Measurements from ENCODE around the gene UHRF2.
"Not testable (repeated sequence)": the region's sequence is repeated elsewhere in the genome, so short reads cannot be mapped to it uniquely, and the experiment has no call there.

Gene UHRF2

DNA sequence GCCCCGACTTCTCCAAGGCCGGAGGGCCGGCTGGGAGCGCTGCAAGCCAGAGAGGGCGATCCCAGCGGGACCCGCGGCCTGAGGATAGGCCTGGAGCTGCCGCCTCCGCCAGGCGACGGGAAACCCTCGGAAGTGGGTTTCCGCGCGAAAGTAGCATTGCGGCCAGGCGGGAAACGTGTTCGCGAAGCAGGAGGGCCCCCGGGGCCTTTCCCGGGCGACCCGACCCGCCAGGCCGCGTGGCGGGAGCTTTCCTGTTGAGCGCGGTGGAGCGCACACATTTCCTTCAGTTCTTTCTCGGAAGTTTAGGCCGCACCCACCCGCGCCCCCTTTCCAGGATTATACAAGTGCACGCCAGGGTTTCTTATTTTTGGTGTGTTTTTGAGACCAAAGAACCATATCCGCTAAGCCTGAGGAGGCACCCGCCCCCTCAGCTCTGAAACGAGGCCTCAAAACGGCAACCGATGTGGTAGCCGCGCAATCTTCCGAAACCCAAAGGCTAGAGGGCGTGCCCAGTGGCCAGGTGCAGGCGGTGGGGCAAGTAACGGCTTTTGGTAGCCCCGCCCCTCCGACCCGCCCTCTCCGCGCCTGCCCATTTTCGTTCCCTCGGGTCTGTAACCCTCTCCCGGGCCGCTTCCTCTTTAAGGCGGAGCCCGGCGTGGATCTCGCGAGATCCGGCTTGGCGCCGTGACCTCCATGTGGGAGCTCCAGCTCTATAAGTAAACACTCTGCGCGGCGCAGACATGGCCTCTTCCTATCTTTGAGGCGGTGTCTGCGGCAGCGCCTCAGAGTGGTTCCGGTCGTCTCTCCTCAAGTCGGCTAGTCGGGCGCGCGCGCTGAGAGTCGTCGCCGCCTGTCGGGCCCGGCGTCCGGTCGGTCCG, at the start of gene UHRF2:
UHRF2 (plus strand) TSS at position 713 of the 878 bp plus-strand sequence. CDS start 292 bp downstream, outside the sequence.
- DNase-seq, result peak; percentile 96

GRCh38 chr9:6367128-6367890, 45.7 kb upstream of the UHRF2 start:
- DNase-seq, result no peak

- no peak for DNase-seq
These were observed 44.2 kb upstream of the UHRF2 start for GRCh38 chr9:6368831-6369230.

- not testable (repeated sequence) for DNase-seq
These were observed 31.5 kb upstream of the UHRF2 start for GRCh38 chr9:6381477-6382012.

- no peak for DNase-seq
These were observed 30.3 kb upstream of the UHRF2 start for GRCh38 chr9:6382681-6383080.

DNA sequence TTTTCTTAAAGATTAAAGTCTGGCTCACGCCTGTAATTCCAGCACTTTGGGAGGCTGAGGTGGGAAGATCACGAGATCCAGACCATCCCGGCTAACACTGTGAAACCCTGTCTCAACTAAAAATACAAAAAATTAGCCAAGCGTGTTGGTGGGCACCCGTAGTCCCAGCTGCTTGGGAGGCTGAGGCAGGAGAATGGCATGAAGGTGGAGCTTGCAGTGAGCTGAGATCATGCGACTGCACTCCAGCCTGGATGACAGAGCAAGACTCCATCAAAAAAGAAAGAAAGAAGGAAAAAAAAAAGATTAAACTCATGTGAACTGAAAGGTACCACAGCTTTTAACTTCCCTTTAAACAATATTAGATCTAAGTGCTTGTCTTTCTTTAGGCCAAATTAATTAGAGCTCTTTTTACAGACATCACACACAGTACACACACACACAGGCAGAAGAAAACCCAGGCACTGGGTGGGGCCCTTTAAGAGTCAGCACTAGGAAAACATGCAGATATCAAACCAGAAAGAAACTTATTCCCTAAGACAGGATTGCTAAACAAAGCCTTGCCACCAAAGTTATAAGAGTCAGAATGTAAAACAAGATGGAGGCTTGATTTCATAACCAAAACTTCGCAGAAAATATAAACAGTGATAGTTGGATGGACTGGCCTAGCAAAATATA, 29.3 kb upstream of the UHRF2 start:
- no peak for DNase-seq

DNA sequence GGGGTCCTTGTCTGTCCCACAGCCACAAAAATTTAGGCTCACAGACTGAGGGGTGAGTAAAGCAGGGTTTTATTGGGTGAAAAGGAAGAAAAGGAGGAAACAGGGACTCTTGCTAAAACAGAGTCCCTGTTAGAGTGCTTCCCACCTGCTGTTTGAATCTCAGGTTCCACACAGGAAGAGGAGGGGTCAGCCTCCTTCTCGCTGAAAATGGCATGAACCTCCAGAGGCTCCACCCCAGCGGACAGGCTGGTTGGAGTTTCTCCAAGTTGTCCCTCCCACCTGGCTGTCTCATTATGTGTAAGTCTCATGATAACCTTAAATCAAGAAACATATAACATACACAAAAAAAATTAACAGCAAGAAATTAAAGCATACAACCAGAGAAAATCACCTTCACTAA, 28.3 kb upstream of the UHRF2 start:
- no peak for DNase-seq

DNA sequence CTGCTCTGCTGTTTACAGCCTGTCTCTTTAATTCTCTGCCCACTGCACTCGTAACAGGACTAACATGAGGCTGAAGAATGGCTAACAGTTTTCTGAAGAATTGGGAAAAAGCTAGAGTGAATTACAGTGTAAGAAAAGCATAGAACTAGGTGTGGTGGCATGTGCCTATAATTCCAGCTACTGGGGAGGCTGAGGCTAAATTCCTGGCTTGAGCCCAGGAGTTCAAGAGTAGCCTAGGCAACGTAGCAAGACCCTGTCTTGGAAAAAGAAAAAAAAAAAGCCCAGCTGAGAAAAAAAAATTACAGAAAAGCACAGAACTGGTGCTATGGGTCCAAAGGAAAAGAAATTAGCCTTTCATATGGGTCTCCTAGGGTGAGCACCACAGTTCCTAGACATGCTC, 13.9 kb upstream of the UHRF2 start:
- no peak for DNase-seq

- DNase-seq, result no peak
These were observed 7.6 kb upstream of the UHRF2 start for GRCh38 chr9:6405371-6405770.

DNA sequence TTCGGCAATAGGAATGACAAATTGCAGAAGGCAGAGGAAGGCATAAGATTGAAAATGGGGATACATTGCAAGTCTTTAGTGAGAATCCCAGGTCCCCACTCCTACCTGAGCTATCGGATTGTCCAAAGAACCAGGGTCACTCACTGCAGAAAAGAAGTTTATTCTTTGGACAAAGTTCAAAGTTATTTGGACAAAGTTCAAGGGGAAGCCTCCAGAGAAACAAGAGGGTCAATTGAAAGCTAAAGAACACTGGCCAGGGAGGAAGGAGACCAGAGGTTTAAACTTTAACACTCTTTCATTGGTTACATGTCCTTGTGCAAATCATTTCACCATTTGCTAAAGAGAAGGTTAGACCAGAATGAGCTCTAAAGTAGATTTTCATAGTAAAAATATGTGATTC, 5.2 kb upstream of the UHRF2 start:
- no peak for DNase-seq

DNA sequence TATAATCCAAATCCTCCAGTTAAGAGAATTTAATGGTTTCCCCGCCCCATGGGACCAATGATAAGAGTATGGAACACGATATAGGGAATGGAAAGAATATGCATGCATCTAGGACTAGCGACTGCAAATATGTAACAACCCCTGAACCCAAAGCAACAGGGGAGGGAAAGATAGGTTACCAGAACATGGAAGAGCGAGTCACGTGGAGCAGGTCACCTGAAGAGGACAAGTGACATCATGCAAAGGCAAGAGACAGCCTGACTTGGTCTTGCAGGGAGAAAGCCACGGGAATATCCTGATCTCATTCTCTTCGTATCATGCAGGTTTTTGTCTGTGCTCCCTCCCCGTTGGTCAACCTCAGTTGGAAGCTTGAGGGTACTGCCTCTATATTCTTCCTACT, 4.7 kb upstream of the UHRF2 start:
- DNase-seq, result no peak

- DNase-seq, result peak; percentile 16
These were observed 3.2 kb upstream of the UHRF2 start for GRCh38 chr9:6409811-6410210.

DNA sequence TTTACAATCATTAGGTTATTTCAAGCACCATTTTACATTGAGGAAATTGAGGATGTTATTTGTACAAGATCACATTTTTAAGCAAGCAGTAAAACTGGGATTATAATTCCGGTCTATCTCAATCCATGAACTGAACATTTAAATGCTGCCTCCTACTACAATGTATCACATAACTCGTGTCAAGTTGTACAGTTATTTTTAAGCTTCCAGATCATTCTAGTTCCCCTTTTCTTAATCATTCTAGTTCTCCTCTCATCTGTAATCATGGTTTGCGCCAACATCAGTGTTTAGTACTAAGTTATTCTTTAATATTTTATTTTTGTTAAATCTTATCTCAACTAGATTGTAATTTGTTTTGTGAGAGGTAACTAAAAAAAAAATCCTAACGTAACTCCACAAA, 2.4 kb upstream of the UHRF2 start:
- no peak for DNase-seq

- DNase-seq, result peak; percentile 49
These were observed 607 bp downstream of the UHRF2 start for GRCh38 chr9:6413365-6414246.

GRCh38 chr9:6414247-6414641, 1.2 kb downstream of the UHRF2 start:
- peak; percentile 48 for DNase-seq

GRCh38 chr9:6415266-6415665, 2.3 kb downstream of the UHRF2 start:
- no peak for DNase-seq

- DNase-seq, result peak; percentile 20
These were observed 4.2 kb downstream of the UHRF2 start for GRCh38 chr9:6417186-6417585.

- peak; percentile 81 for DNase-seq
These were observed 5.8 kb downstream of the UHRF2 start for GRCh38 chr9:6418764-6419163.

- no peak for DNase-seq
These were observed 11.9 kb downstream of the UHRF2 start for GRCh38 chr9:6424940-6425339.

DNA sequence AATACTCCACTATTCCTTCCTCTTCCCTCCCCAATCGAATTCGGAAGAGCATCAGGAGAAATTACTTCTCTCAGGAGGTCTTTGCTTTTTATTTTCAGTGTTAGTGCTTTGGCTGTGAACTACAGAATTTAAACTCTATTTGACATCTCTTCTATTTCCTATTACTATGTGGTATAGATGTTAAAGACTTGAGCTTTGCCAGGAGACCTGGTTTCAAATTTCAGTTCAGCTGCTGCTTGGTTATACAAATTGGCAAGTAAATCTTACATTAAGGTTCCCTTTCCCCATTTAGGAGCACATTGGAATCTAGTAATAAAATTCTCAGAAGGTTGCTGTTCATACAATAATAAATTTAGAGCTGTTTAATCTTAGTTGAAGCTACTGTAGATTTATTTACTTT, 13.1 kb downstream of the UHRF2 start:
- DNase-seq, result no peak

DNA sequence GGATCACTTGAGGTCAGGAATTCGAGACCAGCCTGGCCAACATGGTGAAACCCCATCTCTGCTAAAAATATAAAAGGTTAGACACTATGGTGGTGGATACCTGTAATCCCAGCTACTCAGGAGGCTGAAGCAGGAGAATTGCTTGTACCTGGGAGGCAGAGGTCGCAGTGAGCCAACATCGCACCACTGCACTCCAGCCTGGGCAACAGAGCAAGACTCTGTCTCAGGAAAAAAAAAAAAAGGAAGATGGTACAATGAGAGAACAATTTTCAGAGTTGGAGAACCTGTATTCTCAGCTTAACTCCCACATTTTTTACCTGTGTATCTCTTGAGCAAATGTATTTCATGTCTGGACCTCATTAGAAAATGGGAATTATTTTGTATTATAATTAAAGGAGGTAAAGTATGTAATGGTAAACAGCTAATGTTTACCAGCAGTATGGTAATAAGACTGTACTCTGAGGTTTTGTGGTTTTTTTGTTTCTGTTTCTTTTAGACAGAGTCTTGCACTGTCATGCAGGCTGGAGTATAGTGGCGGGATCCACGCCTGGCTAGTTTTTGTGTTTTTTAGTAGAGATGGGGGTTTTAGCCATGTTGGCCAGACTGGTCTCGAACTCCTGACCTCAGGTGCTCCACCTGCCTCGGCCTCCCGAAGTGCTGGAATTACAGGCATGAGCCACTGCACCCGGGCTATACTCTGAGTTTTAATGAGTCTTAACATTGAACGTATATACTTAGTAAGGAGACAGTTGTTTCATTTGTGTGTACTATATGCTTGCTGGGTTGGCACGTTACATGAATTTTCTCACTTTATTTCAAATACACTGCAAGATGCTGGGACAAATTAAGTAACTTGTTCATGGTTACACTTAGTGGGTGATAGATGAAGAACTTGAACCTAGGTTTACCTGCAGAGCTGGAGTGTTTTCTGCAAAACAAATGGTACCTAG, 16.2 kb downstream of the UHRF2 start:
- no peak for DNase-seq

Measured in NCI-H82 (cell line).